ENCODE measurements around the gene TMEM178B.

GRCh38 chr7:141442781-141443180, 368.9 kb downstream of the TMEM178B start:
- no peak for TF ChIP-seq CTCF (IDR thresholded peaks at IDR 0.05)
- TF ChIP-seq EZH2 (IDR thresholded peaks at IDR 0.05; ENCODE audit: borderline replicate concordance, insufficient read depth, low read depth, low read length, poor library complexity, severe bottlenecking), result no peak

Data from B cell (primary cell).